A549 (cell line): ENCODE results near the gene NEK9. TPM values are rescaled to one million over a fixed set of nuclear protein-coding genes. Genes with fewer than 3 reads are reported as not detected.
A peak's percentile ranks its signal among the peaks of the same experiment; 100 is the strongest.
"Not testable (repeated sequence)": the region's sequence is repeated elsewhere in the genome, so short reads cannot be mapped to it uniquely, and the experiment has no call there.

Experiments
- ATAC-seq, 2 experiments: fragments of 200-7000 bp in 1 of 2; fragments of >200 bp in 1 of 2; cut with Nextera tagmentation in 1 of 2; cut with Tn5 transposase in 1 of 2; 3 replicates each; pipeline versions ENCODE4 v1.8.0 to v1.9.1; 2018 to 2020; ENCODE audit warnings: mild to moderate bottlenecking in 1 of 2, moderate library complexity in 1 of 2
- CTCF ChIA-PET: fragments of 300-600 bp; sonication (Branson Sonifier 250); formaldehyde crosslinking; extraction: SDS; loops from one replicate; lab custom pipeline; 2021; ENCODE audit warnings: antibody characterized with exemption, inconsistent platforms; lab: Yijun Ruan, JAX
- POLR2A ChIA-PET: fragments of 350-600 bp; formaldehyde crosslinking; extraction: SDS; loops from one replicate; lab custom pipeline; 2021; ENCODE audit warnings: antibody characterized with exemption, inconsistent platforms; lab: Yijun Ruan, JAX
- DNase-seq, 2 experiments: peaks; one replicate each; pipeline versions ENCODE4 v3.0.0 to v3.0.0-alpha.2; 2011 to 2016; ENCODE audit warnings: low read depth in 1 of 2, low spot score in 1 of 2
- FAIRE-seq: peaks from 2 replicates; lab custom pipeline; 2011; peaks lifted over from hg19 to GRCh38; lab: Jason Lieb, UNC
- H3K27ac ChIP-seq, 2 experiments: fragments of >200 bp; sonication (Bioruptor Twin); formaldehyde crosslinking; 3 replicates each; pipeline ENCODE4 v1.5.1; 2016 to 2017
- H3K4me1 ChIP-seq: fragments of >200 bp; sonication (Bioruptor Twin); formaldehyde crosslinking; 3 replicates; pipeline ENCODE4 v1.6.1; 2016
- H3K4me2 ChIP-seq: fragments of >200 bp; sonication (Bioruptor Twin); formaldehyde crosslinking; 3 replicates; pipeline ENCODE4 v1.6.1; 2016
- H3K4me3 ChIP-seq: fragments of >200 bp; sonication (Bioruptor Twin); formaldehyde crosslinking; 3 replicates; pipeline ENCODE4 v1.5.1; 2016
- H3K9me3 ChIP-seq: fragments of >200 bp; sonication (Bioruptor Twin); formaldehyde crosslinking; 3 replicates; pipeline ENCODE4 v1.6.1; 2016
- ATOH8 ChIP-seq: fragments of 250-450 bp; sonication (Bioruptor Pico); IDR thresholded peaks from 2 replicates; pipeline ENCODE4 v1.5.0; 2020; ENCODE audit warnings: low read depth, mild to moderate bottlenecking, moderate library complexity
- FOSL2 ChIP-seq, 2 experiments: fragments of 450-650 bp in 1 of 2; fragments of >200 bp in 1 of 2; sonication (Bioruptor Twin) in 1 of 2; formaldehyde crosslinking; IDR thresholded peaks; 2 replicates each; pipeline versions ENCODE4 v1.5.0 to v1.6.1; 2016 to 2020; ENCODE audit warnings: mild to moderate bottlenecking in 1 of 2, moderate library complexity in 1 of 2
- HDAC2 ChIP-seq: fragments of 200-600 bp; sonication (generic); IDR thresholded peaks from 2 replicates; pipeline ENCODE4 v1.6.1; 2016
- HOXB13 ChIP-seq: fragments of 250-450 bp; sonication (Bioruptor Pico); IDR thresholded peaks from 2 replicates; pipeline ENCODE4 v1.5.0; 2020; ENCODE audit warnings: low read depth, mild to moderate bottlenecking, moderate library complexity
- HOXB5 ChIP-seq: fragments of 250-450 bp; sonication (Bioruptor Pico); IDR thresholded peaks from 2 replicates; pipeline ENCODE4 v1.5.0; 2020; ENCODE audit warnings: mild to moderate bottlenecking, moderate library complexity
- KDM1A ChIP-seq: fragments of 200-600 bp; sonication (generic); IDR thresholded peaks from 2 replicates; pipeline ENCODE4 v1.6.1; 2016; ENCODE audit warnings: low read depth, mild to moderate bottlenecking
- MAX ChIP-seq: IDR thresholded peaks from 2 replicates; pipeline ENCODE4 v1.6.1; 2012
- PHF8 ChIP-seq: fragments of 200-600 bp; sonication (generic); IDR thresholded peaks from 2 replicates; pipeline ENCODE4 v1.6.1; 2016; ENCODE audit warnings: low read depth, mild to moderate bottlenecking, antibody characterized with exemption, moderate library complexity, borderline replicate concordance
- TP53 ChIP-seq: fragments of 250-450 bp; sonication (Bioruptor Pico); IDR thresholded peaks from 2 replicates; pipeline ENCODE4 v1.5.0; 2021; ENCODE audit warnings: mild to moderate bottlenecking, moderate library complexity
- USF2 ChIP-seq: fragments of 450-650 bp; IDR thresholded peaks from 2 replicates; pipeline ENCODE4 v1.6.1; 2014; ENCODE audit warnings: antibody characterized with exemption
- WGBS: methylation state at CpG from one replicate; pipeline ENCODE4 v1.1.6; 2017; ENCODE audit errors: missing lambda C conversion rate; 5-methylcytosine and 5-hydroxymethylcytosine counted together
- polyA plus RNA-seq, 4 experiments: library from polyadenylated mRNA; depleted of rRNA in 3 of 4; stranded (reverse); fragments of >200 nt; fragmentation: RNase III in 1 of 4; extraction: RNeasy Plus Mini Kit Qiagen cat#74134 plus additional on column Dnase treatment in 1 of 4; gene quantifications; 2 replicates in 3 of 4; 3 replicates in 1 of 4; pipeline ENCODE4 v1.2.3, GENCODE V29; 2011 to 2017

The NEK9 gene
- polyA plus RNA-seq, 2 of the 4 experiments (the other 2 are of a cell fraction): 49.4 to 75.9 TPM

GRCh38 chr14:75127903-75128595, 1.2 kb upstream of the NEK9 start:
- CTCF ChIA-PET: interaction anchor here (0.7 to 10.0 kb wide), 5 partner anchors 17 to 433 kb away, joined by 3 to 250 read pairs (median 3); no protein-coding TSS in a partner anchor
- POLR2A ChIA-PET: interaction anchor here (1.0 to 2.2 kb wide), 3 partner anchors 166 to 182 kb away, joined by 3 to 5 read pairs (median 3); no protein-coding TSS in a partner anchor
- no peak for DNase-seq
- Histone ChIP-seq H3K4me1 (peaks cover 39% of the 10 kb centered on the region), H3K4me2 (peak overlapping the region; percentile 91), H3K4me3 (peak overlapping the region; percentile 83), H3K9me3 (no peaks in the 10 kb centered on the region), H3K27ac (peak overlapping the region; percentile 93 to 95)
- WGBS: 77% methylated on average over 10 of the region's 10 CpGs
- ATAC-seq: no peak
- TF ChIP-seq HOXB13 (CRISPR knock-in tag) (no peak), USF2 (no peak)
- FAIRE-seq: no peak

- Histone ChIP-seq H3K4me3 (peak overlapping the region; percentile 83), H3K27ac (peak overlapping the region; percentile 93 to 95), H3K4me1 (peaks cover 35% of the 10 kb centered on the region), H3K4me2 (peak overlapping the region; percentile 91)
- H3K9me3 ChIP-seq, FAIRE-seq: not testable (repeated sequence)
- DNase-seq (peak in 1 of 2 experiments; percentile 16), ATAC-seq (peak in 1 of 2 experiments; percentile 6; a peak in 2 of 6 replicates)
- 15% methylated on average over 16 of the region's 16 CpGs for WGBS
- 0 out of 2 replicates have a peak, but pooled peaks have one; percentile 28 for TF ChIP-seq ATOH8 (CRISPR knock-in tag)
- ChIA-PET POLR2A (interaction anchor here (0.9 to 2.2 kb wide), 6 partner anchors 11 to 182 kb away, joined by 3 to 19 read pairs (median 4); no protein-coding TSS in a partner anchor), CTCF (interaction anchor here (1.0 to 10.0 kb wide), 5 partner anchors 11 to 433 kb away, joined by 3 to 250 read pairs (median 4); no protein-coding TSS in a partner anchor)
Observed at GRCh38 chr14:75127474-75127820, 599 bp upstream of the NEK9 start.

- Histone ChIP-seq H3K27ac (peak overlapping the region; percentile 93 to 95), H3K9me3 (no peaks in the 10 kb centered on the region), H3K4me3 (peak overlapping the region; percentile 83)
- CTCF ChIA-PET: interaction anchor here (0.7 to 10.0 kb wide), 5 partner anchors 10 to 363 kb away, joined by 3 to 250 read pairs (median 4); no protein-coding TSS in a partner anchor
- TF ChIP-seq PHF8 (no peak), KDM1A (peak; percentile 36; the same call in 1 of the 2 replicates), HDAC2 (0 out of 2 replicates have a peak, but pooled peaks have one; percentile 16)
- TF ChIP-seq, all 56 proteins: peak for 2
- DNase-seq (peak in 1 of 2 experiments; percentile 16), ATAC-seq (no peak), FAIRE-seq (no peak)
- 2% methylated on average over 6 of the region's 6 CpGs for WGBS
- peak overlapping the region; percentile 91 for H3K4me2 ChIP-seq
- peaks cover 40% of the 10 kb centered on the region for H3K4me1 ChIP-seq
- POLR2A ChIA-PET: interaction anchor here (0.6 to 2.2 kb wide), 8 partner anchors 8 to 194 kb away, joined by 3 to 19 read pairs (median 3); no protein-coding TSS in a partner anchor
Observed at GRCh38 chr14:75126121-75126544, 715 bp downstream of the NEK9 start.

- Histone ChIP-seq H3K4me2 (peak overlapping the region; percentile 91), H3K9me3 (no peaks in the 10 kb centered on the region), H3K4me1 (peaks cover 45% of the 10 kb centered on the region), H3K4me3 (peak overlapping the region; percentile 83), H3K27ac (peak overlapping the region; percentile 93 to 95)
- ChIA-PET POLR2A (interaction anchor here (0.6 to 1.8 kb wide), 4 partner anchors 9 to 195 kb away, joined by 3 to 19 read pairs (median 3); no protein-coding TSS in a partner anchor), CTCF (interaction anchor here (0.6 to 10.0 kb wide), 3 partner anchors 10 to 175 kb away, joined by 3 to 250 read pairs (median 6); no protein-coding TSS in a partner anchor)
- peak in 1 of 2 experiments; percentile 22 for DNase-seq
- WGBS: 21% methylated on average over 5 of the region's 5 CpGs
- no peak for FAIRE-seq
- TF ChIP-seq FOSL2 (IDR thresholded peaks at IDR 0.05) (no peak), FOSL2 (CRISPR knock-in tag; IDR thresholded peaks at IDR 0.05) (peak; percentile 42; the same call in 1 of the 2 replicates), HOXB5 (CRISPR knock-in tag) (no peak)
- no peak for ATAC-seq
Observed at GRCh38 chr14:75125617-75126016, 1.2 kb downstream of the NEK9 start.

GRCh38 chr14:75123991-75124390, 2.9 kb downstream of the NEK9 start:
- H3K4me2 ChIP-seq: peak overlapping the region; percentile 91
- peak; percentile 69 for DNase-seq
- ChIA-PET POLR2A (interaction anchor here (1.6 kb wide), 1 partner anchor 155 kb away, joined by 4 read pairs; the partner anchor contains the start of gene FOS), CTCF (interaction anchor here (0.7 to 10.0 kb wide), 2 partner anchors 36 to 176 kb away, joined by 3 to 250 read pairs; no protein-coding TSS in a partner anchor)
- peaks cover 62% of the 10 kb centered on the region for H3K4me1 ChIP-seq
- 7% methylated on average over 7 of the region's 7 CpGs for WGBS
- H3K9me3 ChIP-seq: no peaks in the 10 kb centered on the region
- peak overlapping the region; percentile 31 to 44; a peak in 5 of 6 replicates for H3K27ac ChIP-seq
- TF ChIP-seq TP53 (no peak), FOSL2 (IDR thresholded peaks at IDR 0.05) (no peak), FOSL2 (CRISPR knock-in tag; IDR thresholded peaks at IDR 0.05) (peak; percentile 71), KDM1A (no peak), MAX (0 out of 2 replicates have a peak, but pooled peaks have one; percentile 30)
- no peak overlapping the region for H3K4me3 ChIP-seq
- no peak for FAIRE-seq
- ATAC-seq: peak in 1 of 2 experiments; percentile 29; a peak in 3 of 6 replicates
